NCI-H1105 treated with DMSO at 0.1 percent for 48 hours (cell line): Measurements from ENCODE around the gene SMIM45.

Experiments used
- DNase-seq: peaks from one replicate; lab custom pipeline; 2025; lab: John Stamatoyannopoulos, UW

The SMIM45 gene

DNA sequence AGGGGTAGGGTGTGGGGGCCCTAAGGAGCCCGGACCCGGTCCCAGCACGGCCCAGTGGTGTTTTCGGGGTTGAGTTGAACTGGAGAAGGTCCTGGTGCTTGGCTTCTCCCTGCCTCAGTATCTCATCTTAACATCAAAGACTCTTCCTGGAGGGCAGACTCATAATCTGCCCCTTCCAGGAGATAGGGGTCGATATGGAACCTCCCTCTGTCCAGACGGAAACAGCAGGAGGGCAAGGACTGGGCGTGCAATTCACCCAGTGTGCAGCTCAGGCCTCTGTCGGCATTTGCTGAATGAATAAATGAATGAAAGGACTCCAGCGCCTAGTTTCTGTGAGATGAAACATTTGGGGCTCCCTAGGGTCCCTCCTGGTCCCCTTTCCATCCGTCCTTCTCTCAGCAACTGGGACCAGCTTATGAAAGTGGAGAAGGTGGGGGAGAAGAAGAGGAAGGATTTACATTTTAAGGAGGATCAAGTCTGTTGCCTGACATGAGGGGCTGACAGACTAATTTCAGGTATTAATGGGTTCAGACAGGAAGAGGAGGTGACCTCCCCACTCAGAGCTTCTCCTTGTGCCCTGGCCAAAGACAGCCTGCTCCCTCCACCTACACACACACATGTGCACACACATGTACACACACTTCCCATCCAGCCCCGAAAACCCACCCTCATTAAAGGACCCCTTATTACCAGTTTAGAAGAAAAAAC, 36.0 kb upstream of the SMIM45 start:
- no peak for DNase-seq

DNA sequence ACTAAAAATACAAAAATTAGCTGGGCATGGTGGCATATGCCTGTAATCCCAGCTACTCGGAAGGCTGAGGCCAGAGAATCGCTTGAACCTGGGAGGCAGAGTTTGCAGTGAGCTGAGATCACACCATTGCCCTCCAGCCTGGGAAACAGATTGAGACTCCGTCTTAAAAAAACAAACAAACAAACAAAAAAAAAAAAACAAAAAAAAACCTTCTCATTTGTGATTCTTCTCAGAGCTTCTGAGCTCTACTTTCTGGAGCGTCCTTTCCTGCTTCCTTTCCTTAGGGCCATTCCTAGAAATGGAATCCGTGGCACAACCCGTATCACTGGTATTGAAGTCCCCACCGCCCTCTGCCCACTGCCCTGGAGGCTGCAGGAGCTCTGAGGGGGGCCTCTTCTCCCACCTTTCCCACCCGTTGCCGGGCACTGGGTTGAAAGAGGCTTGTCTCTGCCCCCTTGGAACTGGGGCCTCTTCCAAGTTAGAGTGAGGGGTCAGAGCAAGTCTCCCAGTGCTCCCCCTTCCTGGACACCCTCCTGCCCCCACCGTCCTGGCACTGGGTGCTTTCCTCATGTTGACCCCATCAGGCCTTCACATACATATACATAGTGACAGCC, 35.1 kb upstream of the SMIM45 start:
- DNase-seq: no peak

GRCh38 chr22:41917375-41917902, 34.5 kb upstream of the SMIM45 start:
- DNase-seq: no peak

DNA sequence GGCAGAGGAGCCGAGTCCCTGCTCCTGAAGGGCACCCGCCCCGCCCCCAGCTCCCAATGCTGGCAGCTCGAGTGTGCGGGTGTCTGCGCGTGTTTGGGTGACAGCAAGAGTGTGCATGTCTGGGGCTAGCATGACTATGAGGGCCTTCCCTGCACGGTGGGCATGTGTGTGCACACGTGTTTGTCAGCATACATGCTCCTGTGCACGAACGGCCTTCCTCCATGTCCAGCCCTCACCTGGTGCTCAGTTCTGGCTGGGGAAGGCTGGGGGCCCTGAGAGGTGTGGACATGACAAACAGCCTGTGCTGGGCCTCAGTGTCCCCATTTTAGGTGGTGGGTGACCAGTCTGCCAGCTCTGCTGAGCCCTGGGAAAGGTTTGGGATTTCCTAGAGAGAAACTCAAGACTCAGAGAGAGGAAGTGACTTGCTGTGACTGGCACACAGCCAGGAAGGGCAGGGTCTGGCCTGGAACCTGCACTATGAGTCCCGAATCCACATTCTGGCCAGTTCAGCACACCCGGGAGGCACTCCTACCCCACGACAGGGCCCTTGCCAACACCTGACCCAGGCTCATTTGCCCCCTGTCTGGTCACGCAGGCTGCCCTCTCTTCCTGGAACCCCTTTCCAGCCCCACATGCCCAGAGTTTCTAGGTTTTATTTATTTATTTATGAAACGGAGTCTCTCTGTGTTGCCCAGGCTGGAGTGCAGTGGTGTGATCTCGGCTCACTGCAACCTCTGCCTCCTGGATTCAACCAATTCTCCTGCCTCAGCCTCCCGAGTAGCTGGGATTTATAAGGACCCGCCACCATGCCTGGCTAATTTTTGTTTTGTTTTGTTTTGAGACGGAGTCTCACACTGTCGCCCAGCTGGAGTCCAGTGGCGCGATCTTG, 33.8 kb upstream of the SMIM45 start:
- no peak for DNase-seq

- no peak for DNase-seq
Observed at GRCh38 chr22:41919357-41920224, 32.4 kb upstream of the SMIM45 start.

DNA sequence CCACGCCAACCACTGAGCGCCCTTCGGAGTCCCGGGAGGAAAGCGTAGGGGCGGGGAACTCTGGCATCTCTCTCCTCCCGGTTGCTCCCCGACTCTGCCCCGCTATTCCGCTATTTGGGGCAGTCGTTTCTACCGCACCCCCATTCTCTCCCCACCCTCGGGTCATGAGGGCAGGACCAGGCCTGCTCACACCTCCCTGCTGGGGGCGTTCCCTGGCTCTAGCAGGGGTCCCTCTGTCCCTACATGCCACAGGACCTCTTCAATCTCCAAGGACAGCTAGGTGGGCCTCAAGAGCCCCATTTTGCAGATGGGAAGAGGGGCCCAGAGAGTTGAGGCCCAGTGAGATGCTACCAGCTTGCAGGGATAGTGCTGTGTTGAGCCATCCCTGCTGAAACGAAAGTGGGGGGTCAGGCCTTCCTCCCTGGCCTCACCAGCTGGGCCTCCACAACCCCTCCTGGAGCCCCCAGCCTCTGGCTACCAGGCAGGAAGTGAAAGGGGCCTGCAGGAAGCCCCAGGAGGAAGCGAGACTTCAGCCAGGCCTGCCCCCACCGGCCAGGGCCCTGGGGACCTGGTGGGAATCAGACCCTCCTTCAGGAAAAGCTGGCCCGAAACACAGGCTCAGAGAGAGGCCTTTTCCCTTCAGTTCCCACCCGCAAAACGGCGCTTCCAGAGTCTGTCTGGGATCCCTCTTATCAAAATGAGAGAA, 31.5 kb upstream of the SMIM45 start:
- DNase-seq: no peak

GRCh38 chr22:41922328-41922727, 29.6 kb upstream of the SMIM45 start:
- DNase-seq: no peak

- DNase-seq: no peak
Observed at GRCh38 chr22:41922940-41923594, 28.9 kb upstream of the SMIM45 start.

DNA sequence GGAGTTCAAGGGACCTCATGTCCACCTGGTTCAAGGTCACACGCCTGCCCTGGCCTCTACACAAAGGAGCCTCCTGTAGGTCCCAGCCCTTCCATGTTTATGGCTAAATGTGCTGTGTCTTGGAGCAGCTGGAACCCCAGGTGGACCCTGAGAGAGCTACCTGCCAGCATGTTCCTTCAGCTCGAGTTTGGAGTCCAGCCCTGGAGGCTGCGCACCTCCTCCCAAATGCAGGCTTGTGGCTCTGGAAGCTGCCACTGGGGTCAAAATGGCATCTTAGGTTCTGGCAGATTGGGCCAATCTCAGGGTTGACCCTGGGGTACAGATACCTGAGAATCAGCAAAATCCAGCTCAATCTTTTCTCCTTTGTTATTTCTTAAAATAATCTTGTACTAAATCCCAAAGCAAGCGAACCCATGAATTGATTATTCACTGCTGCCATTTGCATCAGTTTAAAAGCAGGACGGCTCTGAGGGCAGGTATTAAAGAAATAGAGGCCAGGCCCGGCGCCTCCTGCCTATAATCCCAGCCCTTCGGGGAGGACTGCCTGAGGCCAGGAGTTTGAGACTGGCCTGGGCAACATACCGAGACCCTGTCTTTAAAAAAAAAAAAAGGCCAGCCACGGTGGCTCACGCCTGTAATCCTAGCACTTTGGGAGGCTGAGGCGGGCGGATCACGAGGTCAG, 28.2 kb upstream of the SMIM45 start:
- no peak for DNase-seq

GRCh38 chr22:41925783-41926460, 26.0 kb upstream of the SMIM45 start:
- DNase-seq: peak; percentile 32

DNA sequence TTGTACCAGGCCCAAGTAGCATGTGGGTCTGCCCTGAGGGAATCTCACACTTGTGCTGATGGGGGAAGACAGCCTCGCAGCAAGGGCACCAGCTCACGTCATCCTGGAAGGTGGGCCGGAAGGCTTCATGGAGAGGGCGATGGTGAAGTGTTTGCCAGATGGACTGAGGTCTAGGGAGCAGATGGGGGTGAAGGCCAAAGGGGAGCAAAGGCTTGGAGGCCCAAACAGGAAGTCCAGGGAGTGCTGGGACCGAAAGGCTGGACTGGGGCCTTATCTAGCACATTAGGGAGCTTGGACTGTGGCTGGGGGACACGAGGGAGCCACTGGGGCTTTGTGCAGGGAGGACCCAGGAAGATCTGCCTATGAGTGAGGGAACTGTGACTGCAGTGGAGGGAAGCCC, 24.1 kb upstream of the SMIM45 start:
- DNase-seq: no peak

DNA sequence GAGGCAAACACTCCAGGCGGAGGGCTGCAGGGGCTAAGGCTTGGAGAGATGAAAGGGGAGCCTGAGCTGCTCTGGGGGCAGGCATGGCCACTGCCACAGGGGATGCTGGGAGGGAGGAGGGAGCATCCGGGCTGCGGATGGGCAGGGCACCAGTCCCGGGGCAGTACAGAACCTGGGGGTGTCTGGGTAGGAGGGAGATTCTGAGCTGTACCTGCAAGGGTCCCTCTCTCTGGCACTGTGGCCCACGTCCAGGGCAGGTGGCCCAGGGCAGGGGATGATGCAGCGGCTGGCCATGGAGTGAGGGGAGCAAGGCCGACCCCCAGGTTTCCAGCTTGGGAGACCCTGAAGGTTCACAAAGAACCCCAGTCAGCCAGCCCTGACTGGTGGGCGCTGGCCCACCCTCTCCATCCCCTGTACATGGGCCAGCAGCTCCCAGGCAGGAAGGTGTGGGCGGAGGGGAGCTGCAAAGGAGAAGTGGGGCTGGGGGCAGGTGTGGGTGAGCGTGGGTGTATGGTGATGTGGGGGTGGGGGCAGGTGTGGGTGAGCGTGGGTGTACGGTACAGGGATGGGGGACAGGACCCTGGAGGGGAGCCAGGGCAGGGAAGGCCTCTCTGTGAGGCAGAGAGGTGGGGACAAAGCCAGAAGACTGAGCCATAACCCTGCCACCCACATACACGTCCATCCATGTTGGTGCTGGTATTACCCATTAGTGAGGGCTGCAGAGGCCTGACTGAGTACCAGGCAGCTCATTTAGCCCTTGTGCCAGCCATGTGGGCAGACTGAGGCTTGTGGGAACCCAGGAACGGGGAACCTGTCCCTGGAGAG, 23.1 kb upstream of the SMIM45 start:
- no peak for DNase-seq

DNA sequence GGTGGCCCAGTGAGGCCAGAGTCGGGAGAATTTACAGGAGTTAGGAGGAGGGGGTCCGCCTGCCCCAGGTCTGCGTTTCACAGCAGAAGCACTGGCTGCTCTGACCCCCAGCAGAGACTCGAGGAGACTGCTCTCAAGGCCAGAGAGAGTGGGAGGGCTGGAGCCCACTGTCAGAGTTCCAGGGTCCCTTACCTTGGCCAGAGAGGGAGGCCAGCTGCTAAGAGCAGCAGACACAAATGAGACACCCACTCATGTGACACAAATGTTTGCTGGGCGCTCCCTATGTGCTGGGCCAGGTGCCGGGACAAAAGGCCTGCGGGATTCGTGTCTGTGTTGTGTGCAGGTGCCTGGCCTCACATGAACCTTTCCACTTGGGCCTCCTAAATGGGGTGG, 22.5 kb upstream of the SMIM45 start:
- DNase-seq: no peak

- no peak for DNase-seq
Observed at GRCh38 chr22:41931701-41932269, 20.2 kb upstream of the SMIM45 start.

DNA sequence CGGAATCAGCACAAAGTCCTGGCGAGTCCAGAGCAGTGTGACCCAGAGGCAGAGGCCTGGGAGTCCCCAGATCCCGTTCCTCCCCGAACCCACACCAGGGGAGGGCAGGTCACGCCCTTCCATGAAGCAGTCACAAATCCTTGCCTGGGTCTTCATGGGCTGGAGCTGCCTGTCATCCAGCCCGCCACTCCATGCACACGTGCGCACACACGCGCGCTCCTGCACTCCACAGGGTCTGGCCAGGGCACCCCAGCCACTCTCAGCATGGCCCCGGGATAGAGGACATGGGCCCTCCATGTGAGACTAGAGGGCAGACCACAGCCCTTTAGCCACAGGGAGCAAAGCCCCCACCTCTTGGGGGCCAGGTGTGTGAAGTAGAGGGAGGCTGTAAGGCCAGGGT, 19.6 kb upstream of the SMIM45 start:
- no peak for DNase-seq

DNA sequence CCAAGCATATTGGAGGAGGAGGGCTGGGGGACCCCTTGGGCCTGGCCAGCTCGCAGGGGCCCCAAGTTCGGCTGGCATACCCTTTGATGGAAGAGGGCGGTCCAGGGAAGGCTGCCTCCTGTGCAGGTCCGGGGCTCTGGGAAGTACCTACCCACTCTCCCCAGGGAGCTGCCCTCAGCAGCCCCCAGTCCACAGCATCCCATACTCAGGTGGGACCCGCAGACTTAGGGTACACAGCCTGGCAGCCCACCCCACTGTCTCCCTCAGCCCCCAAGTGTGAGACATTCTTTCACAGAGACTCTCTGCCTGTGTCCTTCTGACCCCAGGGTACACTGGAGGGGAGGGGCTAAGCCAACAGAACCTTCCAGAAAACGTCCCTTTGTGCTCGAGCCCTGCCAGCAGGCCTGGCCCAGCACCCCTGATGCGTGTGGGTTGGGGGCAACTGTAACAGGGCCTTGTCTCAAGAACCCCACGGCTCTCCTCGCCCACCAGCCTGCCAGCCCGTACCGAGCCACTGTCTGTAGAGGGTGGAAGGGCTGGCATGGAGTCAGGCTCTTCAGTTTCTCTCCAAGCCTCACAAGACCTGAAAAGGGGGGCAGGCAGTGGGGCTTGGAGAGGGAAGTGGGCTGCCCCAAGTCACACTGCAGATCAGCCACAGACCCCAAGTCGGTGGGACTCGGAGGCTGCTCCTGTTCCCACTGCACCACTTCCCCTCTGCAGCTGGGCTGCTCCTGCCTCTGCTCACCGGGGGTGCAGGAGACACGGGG, 18.4 kb upstream of the SMIM45 start:
- DNase-seq: no peak

GRCh38 chr22:41934284-41935014, 17.5 kb upstream of the SMIM45 start:
- DNase-seq: no peak
